NCI-H524 (cell line): Measurements from ENCODE around the gene SPAG16.
"Not testable (repeated sequence)": the region's sequence is repeated elsewhere in the genome, so short reads cannot be mapped to it uniquely, and the experiment has no call there.

Experiments
- DNase-seq, 2 experiments: peaks; one replicate each; lab custom pipeline; 2025; lab: John Stamatoyannopoulos, UW

Gene SPAG16

DNA sequence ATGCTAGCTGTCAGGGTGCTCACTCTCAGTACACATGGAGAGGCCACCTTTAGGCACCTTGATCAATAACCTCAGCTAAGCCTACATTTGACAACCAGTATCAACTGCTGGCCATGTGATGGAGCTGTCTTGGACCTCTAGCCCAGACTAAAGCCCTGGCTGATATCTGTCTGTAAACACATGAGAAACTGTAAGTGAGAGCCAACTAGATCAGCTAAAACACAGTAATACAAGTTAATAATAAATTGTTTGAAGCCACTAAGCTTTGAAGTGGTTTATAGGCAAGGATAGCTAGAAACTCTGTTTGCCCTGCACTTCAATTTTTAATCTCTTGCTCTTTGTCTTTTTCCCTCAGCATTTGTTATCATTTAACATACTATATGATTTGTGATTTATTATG, 407.1 kb downstream of the SPAG16 start:
- DNase-seq = no peak

DNA sequence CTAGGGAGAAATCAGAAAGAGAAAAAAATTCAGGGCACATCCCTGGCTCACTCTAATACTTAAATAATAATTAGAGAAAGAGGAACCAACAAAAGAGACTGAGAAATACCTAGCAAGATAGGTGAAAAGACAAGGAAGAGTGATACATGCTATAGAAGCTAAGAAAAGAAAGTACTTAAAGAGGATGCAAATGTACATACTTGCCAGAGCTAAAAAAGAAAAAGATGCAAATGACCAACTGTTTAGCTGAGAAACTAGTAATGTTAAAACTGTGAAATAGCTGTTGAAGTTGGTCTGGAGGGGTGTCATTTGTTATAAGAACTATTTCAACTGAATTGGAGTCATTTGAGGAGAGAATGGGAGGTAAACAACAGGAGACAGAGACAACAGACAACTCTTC, 412.2 kb downstream of the SPAG16 start:
- no peak for DNase-seq

GRCh38 chr2:213701365-213701764, 417.1 kb downstream of the SPAG16 start:
- not testable (repeated sequence) for DNase-seq

DNA sequence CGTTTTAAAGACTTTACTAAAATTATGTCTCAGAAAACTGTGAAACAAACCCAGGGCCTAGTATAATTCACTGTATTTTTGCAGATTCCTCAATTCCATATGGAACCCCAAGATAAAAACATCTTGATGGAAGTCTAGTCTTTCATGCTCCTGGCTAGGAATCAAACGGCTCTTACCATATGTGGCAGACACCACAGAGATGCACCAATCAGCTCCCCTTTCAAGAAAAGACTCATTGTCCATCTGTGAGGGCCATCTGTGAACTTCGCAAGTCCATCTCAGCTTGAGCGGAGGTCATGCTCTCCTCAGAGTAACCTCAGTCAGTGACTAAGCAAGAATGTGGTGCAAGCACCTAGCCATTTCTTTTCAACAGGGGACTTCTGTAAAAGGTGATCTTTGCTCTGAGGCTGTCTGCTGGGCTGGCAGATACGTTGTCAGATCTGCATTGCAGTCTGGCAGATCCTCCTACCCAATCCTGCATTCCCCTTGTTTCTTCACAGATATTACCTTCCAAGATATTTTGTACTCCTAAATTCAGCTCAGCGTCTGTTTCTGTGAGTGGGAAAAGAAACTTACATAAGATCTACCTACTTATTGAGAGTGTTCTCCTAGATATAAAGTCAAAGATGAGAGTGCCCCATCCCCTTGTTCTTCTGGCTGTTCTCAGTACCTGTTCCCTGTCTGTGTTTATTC, 419.3 kb downstream of the SPAG16 start:
- DNase-seq = peak in 1 of 2 experiments; percentile 22

DNA sequence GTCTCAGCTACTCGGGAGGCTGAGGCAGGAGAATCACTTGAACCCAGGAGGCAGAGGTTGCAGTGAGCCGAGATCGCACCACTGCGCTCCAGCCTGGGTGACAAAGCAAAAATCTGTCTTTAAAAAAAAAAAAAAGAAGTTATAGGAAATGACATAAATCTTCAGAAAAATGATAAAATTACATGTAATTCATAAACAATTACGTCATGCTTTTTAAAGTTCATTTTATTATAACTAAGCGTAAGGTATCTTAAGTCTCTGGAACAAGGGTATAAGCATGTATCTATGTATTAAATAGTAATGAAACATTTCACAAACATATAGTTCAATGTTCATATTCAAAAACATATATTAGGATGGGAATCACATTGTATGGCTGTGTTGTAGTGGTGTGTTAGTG, 425.9 kb downstream of the SPAG16 start:
- no peak for DNase-seq

DNA sequence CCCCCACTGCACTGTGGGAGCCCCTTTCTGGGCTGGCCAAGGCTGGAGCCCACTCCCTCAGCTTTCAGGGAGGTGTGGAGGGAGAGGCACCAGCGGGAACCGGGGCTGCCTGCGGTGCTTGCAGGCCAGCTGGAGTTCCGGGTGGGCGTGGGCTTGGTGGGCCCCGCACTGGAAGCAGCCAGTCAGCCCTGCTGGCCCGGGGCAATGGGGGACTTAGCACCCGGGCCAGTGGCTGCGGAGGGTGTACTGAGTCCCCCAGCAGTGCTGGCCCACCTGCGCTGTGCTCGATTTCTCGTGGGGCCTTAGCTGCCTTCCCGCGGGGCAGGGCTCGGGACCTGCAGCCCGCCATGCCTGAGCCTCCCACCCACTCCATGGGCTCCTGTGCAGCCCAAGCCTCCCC, 434.1 kb downstream of the SPAG16 start:
- DNase-seq = not testable (repeated sequence)

DNA sequence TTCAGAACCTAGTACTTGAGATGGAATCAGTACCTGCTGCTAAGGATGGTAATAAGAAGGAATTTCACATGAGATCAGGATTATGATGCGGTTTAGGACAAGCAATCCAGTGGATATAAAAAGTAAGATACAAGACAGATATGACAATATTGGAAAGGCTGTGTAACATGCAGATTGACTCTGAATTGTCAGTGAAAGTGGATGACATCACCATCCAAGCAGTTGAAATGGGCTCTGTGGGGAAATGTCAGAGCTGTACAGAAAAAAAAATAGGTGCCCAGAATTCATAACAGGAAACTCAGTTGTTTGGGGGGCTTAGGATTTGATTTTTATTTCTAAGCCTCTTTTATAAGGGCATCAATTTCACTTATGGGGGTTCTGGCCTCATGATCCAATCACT, 438.3 kb downstream of the SPAG16 start:
- no peak for DNase-seq

- peak; percentile 3 to 50 for DNase-seq
These were observed 438.8 kb downstream of the SPAG16 start for GRCh38 chr2:213723041-213723560.

DNA sequence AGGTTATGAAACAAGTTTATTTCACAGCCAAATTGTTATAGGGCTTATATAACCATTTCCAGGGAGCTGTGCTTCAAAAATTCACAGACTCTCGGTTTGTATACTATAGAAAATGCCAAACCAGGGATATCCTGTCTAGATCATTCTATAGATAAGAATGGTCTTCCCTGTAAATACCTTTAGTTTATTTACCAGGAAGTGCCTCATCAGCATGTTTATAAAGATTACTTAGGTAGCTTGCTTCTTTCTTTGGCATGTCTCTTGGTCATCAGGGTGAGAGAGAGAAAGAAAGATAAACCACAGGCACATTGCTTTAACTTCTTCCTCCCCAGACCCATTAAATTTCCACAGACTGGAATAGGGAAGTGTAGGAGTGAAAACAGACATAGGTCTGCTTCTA, 439.4 kb downstream of the SPAG16 start:
- no peak for DNase-seq

GRCh38 chr2:213726101-213726500, 441.8 kb downstream of the SPAG16 start:
- no peak for DNase-seq

DNA sequence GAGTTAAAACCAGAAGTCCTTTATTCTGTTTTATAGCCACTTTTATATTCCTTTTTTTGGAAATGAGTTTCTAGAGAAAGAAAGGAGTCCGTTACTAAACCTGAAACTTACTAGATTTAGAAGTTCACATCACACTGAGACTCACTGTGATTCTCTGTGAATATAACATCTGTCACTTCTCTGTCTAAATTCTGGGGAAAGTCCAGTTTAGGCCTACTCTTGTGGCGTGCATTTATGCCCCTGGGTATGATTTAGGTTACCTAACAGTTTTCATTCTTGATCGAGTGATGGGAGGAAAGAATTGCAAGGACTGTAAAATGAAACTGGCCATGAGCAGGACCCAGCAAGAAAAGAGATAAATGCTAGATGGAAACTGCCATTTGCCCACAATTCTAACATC, 449.6 kb downstream of the SPAG16 start:
- no peak for DNase-seq

GRCh38 chr2:213740453-213740852, 456.2 kb downstream of the SPAG16 start:
- no peak for DNase-seq

DNA sequence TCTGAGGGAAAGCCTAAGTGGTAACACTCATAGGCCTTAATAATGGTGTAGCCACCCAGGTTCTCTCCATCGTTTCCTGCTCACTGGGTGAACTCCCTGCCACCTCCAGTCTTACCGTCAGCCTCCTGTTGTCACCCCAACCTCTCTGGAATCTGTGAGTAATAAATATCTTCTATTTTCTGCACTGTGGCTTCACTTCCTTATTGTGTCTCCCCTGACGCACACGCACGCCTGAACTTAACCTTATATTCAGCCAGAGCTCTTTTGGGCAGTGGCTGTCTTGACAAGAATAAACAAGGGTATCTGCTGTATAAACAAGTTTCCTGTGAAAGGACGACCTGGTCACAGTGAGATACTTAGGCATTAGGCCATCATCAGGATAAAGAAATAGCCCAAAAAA, 467.2 kb downstream of the SPAG16 start:
- no peak for DNase-seq

DNA sequence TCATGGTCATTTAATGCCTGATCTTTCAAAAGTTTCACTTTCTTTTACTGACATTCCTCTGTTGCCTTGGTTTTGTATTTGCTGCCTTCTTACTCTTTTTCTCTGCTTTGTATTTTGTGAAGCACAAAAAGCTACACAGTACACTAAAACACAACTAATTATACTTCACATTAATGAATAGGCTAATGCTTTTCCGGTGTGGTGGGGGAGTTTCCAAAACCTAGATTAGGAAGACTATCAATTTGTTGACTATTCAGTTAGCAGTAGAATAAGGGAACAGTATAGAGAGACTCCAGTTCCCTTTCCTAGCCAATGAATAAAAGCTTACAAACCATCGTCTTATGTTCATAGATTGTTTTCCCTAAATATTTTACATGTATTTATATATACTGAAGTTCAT, 468.3 kb downstream of the SPAG16 start:
- DNase-seq = no peak

GRCh38 chr2:213757525-213757924, 473.3 kb downstream of the SPAG16 start:
- DNase-seq = no peak

GRCh38 chr2:213763354-213763753, 479.1 kb downstream of the SPAG16 start:
- no peak for DNase-seq

- no peak for DNase-seq
These were observed 479.7 kb downstream of the SPAG16 start for GRCh38 chr2:213763963-213764362.

DNA sequence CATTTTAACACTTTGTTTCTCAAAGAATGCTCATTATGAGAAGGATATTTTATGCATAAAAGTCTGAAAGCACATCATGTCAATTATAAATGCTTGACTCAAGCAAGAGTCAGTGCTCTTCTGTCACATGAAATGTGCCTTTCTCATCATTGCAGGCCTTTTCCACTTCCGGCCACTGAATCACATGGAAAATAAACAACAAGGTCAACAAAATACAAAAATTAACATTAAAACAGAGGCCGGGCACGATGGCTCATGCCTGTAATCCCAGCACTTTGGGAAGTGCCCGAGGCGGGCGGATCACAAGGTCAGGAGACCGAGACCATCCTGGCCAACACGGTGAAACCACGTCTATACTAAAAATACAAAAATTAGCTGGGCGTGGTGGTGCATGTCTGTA, 480.6 kb downstream of the SPAG16 start:
- DNase-seq = no peak

DNA sequence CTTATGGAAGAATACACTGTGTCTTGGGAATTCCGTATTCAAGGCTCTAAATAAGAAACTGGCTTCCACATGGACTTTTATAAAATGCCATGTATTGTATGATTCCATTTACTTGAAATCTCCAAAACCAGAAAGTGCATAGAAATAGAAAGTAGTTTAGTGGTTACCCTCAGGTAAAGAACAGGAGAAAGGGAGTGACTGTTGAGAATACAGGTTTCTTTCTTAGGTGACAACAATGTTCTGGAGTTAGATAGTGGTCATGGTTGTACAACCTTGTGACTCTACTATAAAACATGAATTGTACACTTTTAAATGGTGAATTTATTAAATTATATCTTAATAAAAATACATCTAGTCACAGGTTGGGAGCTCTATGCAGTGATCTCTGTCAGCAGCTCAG, 481.8 kb downstream of the SPAG16 start:
- DNase-seq = no peak

DNA sequence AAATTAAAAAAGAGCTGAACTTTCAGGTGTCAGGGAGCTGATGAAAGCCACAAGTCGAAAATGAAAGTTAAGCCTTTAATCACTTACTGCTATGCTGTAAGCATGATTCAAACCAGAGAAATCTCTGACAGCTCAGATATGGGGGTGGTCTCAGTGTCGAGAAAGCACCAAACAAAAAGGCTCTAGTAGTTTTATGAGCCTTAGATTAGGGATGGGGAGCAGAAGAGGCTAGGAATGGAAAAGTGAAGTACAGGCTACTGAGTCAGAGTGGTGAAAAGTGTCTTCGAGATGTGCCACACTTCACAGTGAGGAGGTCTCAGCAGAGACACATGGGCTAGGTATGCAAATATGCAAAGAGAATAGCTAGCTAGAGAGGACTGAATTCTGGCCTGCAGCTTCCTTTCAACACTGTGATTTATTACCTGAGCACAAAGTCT, 482.2 kb downstream of the SPAG16 start:
- DNase-seq = no peak

DNA sequence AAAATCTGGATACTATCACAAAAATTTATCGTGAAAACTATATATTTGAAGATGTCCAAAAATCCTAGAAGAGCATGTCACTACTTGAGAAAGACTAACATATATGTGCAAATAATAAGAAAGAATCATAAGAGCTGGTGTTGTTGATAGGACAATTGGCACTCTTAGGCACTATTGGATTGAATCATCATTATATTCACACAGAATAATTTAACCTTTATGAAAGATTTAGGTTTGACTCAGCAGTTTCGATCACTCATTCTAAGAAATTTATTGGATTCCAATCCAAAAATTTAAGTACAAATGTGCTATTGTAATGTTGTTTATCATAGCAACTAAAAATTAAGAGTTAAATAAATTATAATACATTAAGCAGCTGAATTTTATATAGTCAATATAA, 503.6 kb downstream of the SPAG16 start:
- no peak for DNase-seq

DNA sequence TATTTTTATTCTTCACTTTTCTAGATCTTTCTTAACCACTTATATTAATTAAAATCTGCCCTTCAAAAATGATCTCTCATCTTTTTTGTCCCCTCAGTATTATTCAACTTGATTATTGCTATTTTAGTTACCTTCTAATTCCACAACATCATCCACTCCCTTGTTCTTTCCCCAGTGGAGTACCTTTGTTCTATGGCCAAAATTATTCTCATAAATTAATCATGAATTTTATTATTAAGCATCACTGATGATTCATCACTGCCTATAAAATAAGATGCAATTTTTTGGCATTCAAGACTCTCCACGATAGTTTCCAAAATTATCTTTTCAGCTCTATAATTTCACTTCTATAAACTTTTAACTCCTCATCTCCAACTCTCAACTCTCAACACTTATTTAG, 505.7 kb downstream of the SPAG16 start:
- DNase-seq = no peak

- DNase-seq = no peak
These were observed 507.8 kb downstream of the SPAG16 start for GRCh38 chr2:213792045-213792444.

GRCh38 chr2:213806125-213806726, 522.0 kb downstream of the SPAG16 start:
- peak in 1 of 2 experiments; percentile 29 for DNase-seq
